NCI-H187 treated with DMSO at 0.1 percent for 48 hours (cell line): ENCODE results near the gene WASHC3.
A peak's percentile ranks its signal among the peaks of the same experiment; 100 is the strongest.
"Not testable (repeated sequence)": the region's sequence is repeated elsewhere in the genome, so short reads cannot be mapped to it uniquely, and the experiment has no call there.

Experiments
- DNase-seq: peaks from one replicate; lab custom pipeline; 2025; lab: John Stamatoyannopoulos, UW

The WASHC3 gene

GRCh38 chr12:102061560-102062418 is at the start of gene WASHC3:
Gene WASHC3 (minus strand): TSS chr12:102061991. CDS start chr12:102061962, 29 bp downstream.
- DNase-seq, result peak; percentile 64

DNA sequence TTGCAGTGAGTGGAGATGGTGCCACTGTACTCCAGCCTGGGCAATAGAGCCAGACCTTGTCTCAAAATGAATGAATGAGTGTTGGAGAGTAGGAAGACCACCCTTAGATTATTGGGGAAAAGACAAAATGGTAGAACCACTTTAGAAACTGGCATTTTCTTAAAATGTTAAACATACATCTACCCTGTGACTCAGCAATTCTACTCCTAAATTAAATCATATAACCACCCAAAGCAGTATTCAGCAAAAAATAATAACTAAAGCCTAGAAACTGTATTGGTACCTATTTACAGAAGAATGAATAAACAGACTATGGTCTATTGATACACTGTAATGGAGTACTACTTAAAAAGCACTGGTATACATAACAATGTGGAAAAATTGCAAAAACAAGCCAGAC is 49.0 kb upstream of the WASHC3 start:
- DNase-seq, result no peak

DNA sequence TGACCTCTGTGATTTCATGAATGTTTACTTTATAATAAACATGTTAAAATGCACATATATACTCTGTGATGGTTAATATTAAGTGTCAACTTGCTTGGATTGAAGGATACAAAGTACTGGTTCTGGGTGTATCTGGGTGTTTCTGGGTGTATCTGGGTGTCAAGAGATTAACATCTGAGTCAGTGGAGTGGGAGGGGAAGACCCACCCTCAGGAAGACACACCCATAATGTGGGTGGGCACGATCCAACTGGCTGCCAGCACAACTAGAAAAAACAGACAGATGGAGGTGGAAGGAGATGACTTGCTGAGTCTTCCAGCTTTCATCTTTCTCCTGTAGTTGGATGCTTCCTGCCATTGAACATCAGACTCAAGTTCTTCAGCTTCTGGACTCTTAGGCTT is 46.2 kb upstream of the WASHC3 start:
- DNase-seq, result no peak

DNA sequence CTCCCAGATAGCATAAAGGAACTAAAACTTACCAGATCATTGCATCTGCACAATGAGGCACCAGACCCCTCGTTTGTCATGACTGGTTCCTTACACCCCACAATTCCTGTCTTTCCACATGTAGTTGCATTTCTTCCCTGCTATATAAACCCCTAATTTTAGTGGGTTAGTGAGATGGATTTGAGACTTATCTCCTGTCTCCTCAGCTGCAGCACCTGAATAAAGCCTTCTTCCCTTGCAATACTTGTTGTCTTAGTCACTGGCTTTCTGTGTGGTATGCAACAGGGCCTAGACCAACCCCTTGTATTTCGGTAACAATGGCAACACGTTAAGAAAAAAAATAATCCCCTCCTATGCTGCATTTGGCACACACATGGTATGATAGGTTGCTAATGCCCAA is 45.1 kb upstream of the WASHC3 start:
- no peak for DNase-seq

DNA sequence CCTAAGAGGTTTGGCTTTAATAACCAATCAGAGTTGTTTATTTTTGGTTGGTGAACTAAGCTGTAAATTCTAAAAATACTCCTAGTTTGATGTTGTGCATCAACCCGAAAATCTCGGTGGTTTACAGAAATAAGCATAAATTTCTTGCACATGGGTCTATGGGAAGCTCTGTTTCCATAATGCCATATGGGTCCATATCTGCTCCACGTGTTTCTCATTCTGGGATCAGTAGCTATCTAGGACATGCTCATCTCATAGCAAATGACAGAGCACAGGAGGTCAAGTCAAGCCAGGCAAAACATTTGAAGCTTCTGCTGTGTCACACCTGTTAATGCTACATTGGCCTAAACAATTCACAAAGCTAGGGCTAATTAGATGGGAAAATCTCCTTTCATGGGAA is 35.1 kb upstream of the WASHC3 start:
- DNase-seq, result no peak

DNA sequence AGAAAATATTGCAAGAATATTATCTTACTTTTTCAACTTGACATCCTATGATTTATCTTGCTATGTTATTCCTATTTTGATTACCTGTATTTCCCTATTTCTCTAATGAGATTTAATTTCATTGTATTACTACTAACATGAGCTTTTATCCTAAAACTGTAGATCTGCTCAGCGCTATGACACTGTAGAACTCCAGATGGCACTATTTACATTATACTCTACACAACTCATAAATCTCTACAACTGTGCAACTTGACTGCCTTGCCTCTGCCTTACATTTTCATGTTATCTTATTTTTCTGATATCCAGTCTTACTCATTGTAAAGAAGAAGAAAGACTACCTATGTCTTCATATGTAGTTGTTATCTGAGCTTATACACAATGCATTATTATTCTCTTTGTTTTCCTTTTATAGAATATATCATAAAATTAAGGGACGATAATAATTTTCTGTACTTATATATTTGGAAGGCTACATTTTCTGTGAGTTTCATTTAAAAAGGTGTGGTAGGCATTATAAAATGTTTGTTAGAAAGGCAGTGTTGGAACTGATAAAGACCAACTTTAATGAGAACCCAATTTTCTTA is 34.0 kb upstream of the WASHC3 start:
- DNase-seq, result no peak

- no peak for DNase-seq
Observed at GRCh38 chr12:102093319-102093718, 31.5 kb upstream of the WASHC3 start.

DNA sequence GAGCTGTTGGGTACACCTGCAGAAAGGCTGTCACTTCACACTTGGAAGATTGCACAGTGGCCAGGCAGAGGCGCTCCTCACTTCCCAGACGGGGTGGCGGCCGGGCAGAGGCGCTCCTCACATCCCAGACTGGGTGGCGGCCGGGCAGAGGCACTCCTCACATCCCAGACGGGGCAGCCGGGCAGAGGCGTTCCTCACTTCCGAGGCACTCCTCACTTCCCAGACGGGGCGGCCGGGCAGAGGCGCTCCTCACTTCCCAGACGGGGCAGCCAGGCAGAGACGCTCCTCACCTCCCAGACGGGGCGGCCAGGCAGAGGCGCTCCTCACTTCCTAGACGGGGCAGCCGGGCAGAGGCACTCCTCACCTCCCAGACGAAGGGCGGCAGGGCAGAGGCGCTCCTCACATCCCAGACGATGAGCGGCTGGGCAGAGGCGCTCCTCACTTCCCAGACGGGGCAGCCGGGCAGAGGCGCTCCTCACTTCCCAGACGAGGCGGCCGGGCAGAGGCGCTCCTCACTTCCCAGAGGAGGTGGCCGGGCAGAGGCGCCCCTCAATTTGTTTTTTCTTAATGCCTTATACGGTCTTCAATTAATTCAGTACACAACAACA is 27.5 kb upstream of the WASHC3 start:
- DNase-seq, result not testable (repeated sequence)

DNA sequence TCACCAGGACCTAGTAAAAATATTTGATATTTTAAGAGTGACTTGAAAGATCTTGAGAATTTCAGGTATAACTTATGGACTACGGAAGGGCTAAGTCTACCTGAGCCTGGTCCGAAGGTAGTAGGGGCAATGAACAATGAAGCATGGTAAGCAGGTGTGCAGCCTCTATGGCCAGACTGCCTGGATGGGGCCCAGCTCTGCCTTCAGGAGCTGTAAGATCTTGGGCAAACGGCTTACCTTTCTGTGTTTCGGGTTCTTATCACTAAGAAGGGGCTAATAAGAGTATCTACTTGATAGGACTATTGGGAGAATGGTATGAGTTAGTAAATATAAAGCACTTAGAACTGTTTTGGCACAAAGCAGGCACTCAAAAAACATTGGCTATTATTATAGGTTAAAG is 19.1 kb upstream of the WASHC3 start:
- DNase-seq, result no peak

- not testable (repeated sequence) for DNase-seq
Observed at GRCh38 chr12:102072092-102072491, 10.3 kb upstream of the WASHC3 start.

GRCh38 chr12:102069707-102070106 is 7.9 kb upstream of the WASHC3 start:
- DNase-seq, result no peak

DNA sequence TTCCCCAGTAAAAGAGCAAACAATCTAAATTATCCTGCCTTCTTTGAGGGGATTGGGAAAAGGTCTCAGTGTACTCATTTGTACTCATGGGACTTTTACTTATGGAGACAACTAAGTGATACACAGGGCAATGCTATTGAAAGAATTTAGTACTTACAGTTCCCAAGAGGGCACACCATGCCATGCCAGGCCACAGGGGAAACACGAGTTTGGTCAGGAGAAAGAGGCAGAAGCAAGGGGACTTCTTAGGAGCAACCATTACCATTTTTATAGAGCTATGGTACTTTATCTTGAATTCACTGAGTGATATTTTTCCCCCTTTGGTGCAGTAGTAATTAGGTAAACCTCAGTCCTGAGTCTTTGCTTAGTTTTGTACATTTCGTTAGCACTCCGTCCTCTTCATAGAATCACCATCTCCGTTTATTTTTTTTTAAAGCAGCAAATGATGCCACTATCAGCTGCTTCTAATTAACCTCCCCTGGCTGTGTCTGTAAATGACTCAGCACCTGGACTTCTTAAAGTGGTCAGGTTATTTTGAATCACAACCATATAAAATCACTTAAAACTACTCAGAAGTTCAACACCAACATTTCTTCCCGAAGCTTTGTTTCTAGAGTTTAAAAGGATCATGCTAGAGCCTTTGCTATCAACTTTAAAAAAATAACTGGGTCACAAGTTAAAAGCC is 5.9 kb upstream of the WASHC3 start:
- DNase-seq, result no peak

GRCh38 chr12:102064476-102064875 is 2.7 kb upstream of the WASHC3 start:
- DNase-seq, result no peak

GRCh38 chr12:102063069-102063468 is 1.3 kb upstream of the WASHC3 start:
- DNase-seq, result no peak

GRCh38 chr12:102062419-102062806 is 622 bp upstream of the WASHC3 start:
- DNase-seq, result no peak

- no peak for DNase-seq
Observed at GRCh38 chr12:102061096-102061559, 663 bp downstream of the WASHC3 start.

DNA sequence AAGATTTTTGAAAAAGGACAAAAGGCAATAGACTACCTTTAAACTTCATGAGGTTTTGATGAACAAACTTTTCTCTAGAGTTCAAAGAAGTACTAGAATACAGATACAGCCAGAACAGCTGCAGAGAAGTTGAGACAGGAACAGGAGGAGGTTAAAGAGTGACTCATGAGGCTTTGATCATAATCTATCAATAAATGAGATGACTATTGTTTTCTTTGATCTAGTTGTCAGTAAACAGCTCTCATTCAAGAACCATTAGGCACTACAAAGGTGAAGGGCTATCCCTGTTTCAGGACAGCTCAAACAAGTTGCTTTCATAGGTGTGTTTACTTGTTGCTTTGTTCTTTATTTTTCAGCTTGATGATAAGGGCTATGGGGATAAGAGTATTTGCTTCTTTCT is 2.4 kb downstream of the WASHC3 start:
- no peak for DNase-seq

- no peak for DNase-seq
Observed at GRCh38 chr12:102054345-102054744, 7.4 kb downstream of the WASHC3 start.

DNA sequence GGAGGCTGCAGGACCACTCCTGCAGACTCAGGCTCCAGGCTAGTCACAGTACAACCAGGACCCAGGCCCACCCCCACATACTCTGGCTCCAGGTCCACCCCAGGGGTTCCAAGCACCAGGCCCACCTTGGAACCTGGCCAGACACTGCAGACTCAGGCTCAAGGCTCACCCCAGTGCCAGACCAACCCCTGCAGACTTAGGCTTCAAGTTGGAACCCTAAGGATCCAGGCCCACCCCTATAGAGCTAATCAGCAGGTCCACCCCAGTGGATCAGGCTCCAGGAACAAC is 8.8 kb downstream of the WASHC3 start:
- no peak for DNase-seq

DNA sequence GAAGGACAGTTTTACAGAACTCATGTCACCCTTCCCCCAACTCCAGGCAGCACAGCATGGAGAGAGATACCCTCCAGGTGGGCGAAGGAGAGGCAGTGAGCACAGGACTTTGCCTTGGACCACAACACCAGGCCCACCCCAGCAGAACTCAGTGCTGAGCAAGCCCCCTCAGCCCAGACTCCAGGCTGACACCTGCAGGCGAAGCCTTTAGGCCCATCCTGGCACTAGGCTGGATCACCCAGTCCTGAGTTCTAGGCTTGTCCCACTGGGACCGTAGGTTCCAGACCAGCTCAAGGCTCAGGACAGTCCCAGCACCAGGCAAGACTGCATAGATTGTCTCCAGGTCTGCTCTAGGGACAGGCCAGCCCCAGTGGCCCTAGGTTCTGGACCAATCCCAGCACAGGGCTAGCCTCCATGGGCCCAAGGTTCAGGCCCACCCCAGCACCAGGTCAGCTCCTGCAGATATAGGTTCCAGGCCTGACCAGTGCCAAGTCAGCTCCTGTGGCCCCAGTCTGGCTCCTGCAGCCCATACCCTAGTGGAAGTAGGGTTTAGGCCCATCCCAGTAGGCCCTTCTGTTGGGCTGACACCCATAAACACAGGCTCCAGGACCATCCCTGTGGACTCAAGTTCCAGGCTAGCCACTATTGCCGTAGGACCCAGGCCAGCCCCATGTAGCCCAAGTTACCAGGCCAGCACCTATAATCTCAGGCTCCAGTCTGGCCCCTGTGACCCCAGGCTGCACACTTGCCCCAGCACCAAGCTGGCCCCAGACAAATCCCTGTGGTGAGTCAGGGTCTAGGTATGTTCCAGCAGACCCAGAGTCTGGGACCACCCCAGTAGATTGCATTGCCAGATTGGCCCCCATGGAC is 9.4 kb downstream of the WASHC3 start:
- no peak for DNase-seq

GRCh38 chr12:102051431-102051965 is 10.3 kb downstream of the WASHC3 start:
- DNase-seq, result no peak
